ENCODE results near the gene MOV10L1. TPM values are rescaled to one million over a fixed set of nuclear protein-coding genes. Genes with fewer than 3 reads are reported as not detected.
"Not testable (repeated sequence)": the region's sequence is repeated elsewhere in the genome, so short reads cannot be mapped to it uniquely, and the experiment has no call there.

MOV10L1 gene
- total RNA-seq, 2 donors from 2014 or later: 0.43 to 0.56 TPM

GRCh38 chr22:50192436-50193204, 102.8 kb downstream of the MOV10L1 start:
- DNase-seq (ENCODE audit: low spot score): no peak
- intact Hi-C loops (cut with DNase I): no loop called here

GRCh38 chr22:50193621-50194020, 103.8 kb downstream of the MOV10L1 start:
- intact Hi-C loops (cut with DNase I): no loop called here

GRCh38 chr22:50194037-50194805, 104.4 kb downstream of the MOV10L1 start:
- intact Hi-C loops (cut with DNase I): no loop called here
- no peak for DNase-seq (ENCODE audit: low spot score)

More at GRCh38 chr22:50193621-50194020, 103.8 kb downstream of the MOV10L1 start:
- no peak for DNase-seq (ENCODE audit: low spot score)

GRCh38 chr22:50196256-50196655, 106.5 kb downstream of the MOV10L1 start:
- no peak for DNase-seq (ENCODE audit: low spot score)

GRCh38 chr22:50197000-50197800, 107.4 kb downstream of the MOV10L1 start:
- DNase-seq (ENCODE audit: low spot score): no peak

More at GRCh38 chr22:50196256-50196655, 106.5 kb downstream of the MOV10L1 start:
- intact Hi-C loops (cut with DNase I): no loop called here

GRCh38 chr22:50197856-50198623, 108.2 kb downstream of the MOV10L1 start:
- no peak for DNase-seq (ENCODE audit: low spot score)
- intact Hi-C loops (cut with DNase I): no loop called here

More at GRCh38 chr22:50197000-50197800, 107.4 kb downstream of the MOV10L1 start:
- intact Hi-C loops (cut with DNase I): no loop called here

GRCh38 chr22:50198624-50199017, 108.8 kb downstream of the MOV10L1 start:
- no peak for DNase-seq (ENCODE audit: low spot score)
- intact Hi-C loops (cut with DNase I): no loop called here

GRCh38 chr22:50199251-50199721, 109.5 kb downstream of the MOV10L1 start:
- intact Hi-C loops (cut with DNase I): no loop called here
- DNase-seq (ENCODE audit: low spot score): no peak

GRCh38 chr22:50199829-50200460, 110.1 kb downstream of the MOV10L1 start:
- intact Hi-C loops (cut with DNase I): no loop called here
- DNase-seq (ENCODE audit: low spot score): no peak

GRCh38 chr22:50200461-50201190, 110.8 kb downstream of the MOV10L1 start, which contains the start of gene SELENOO:
Gene SELENOO, plus strand, starts transcription at chr22:50201011. Its CDS starts 26 bp downstream, at chr22:50201037.
- peak; percentile 97 for DNase-seq (ENCODE audit: low spot score)
- intact Hi-C loops (cut with DNase I): no loop called here

GRCh38 chr22:50201191-50202129, 111.7 kb downstream of the MOV10L1 start:
- DNase-seq (ENCODE audit: low spot score): no peak
- intact Hi-C loops (cut with DNase I): no loop called here

GRCh38 chr22:50202130-50202666, 112.4 kb downstream of the MOV10L1 start:
- DNase-seq (ENCODE audit: low spot score): no peak
- intact Hi-C loops (cut with DNase I): no loop called here

- intact Hi-C loops (cut with DNase I): no loop called here
Observed at GRCh38 chr22:50203288-50203687, 113.5 kb downstream of the MOV10L1 start.

GRCh38 chr22:50204571-50204970, 114.8 kb downstream of the MOV10L1 start:
- intact Hi-C loops (cut with DNase I): no loop called here
- DNase-seq (ENCODE audit: low spot score): no peak

More at GRCh38 chr22:50203288-50203687, 113.5 kb downstream of the MOV10L1 start:
- no peak for DNase-seq (ENCODE audit: low spot score)

GRCh38 chr22:50204998-50205397, 115.2 kb downstream of the MOV10L1 start:
- intact Hi-C loops (cut with DNase I): loop anchor here in 1 of 2 donors (5.0 kb wide), 1 partner anchor 58 kb away; no protein-coding TSS in a partner anchor

More at GRCh38 chr22:50204998-50205397, 115.2 kb downstream of the MOV10L1 start:
- not testable (repeated sequence) for DNase-seq (ENCODE audit: low spot score)
